Measurements from ENCODE around the gene SEPTIN11.

DNA sequence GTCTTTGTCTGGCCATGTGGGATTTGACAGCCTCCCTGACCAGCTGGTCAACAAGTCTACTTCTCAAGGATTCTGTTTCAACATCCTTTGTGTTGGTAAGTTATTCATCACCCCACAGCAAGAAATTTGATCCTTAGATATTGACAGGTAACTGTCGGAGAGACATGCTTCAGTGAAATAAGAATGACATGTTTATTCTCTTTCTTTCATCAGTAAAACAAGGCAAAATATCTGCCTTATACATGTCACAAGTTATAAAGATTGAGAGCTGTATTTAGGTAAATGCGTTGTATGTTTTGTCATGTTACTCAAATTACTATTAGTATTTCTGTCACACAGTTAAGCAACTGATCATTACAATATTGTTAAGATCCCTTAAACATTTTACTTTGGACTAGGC, 46.9 kb downstream of the SEPTIN11 start:
- TF ChIP-seq, protein P1, sequence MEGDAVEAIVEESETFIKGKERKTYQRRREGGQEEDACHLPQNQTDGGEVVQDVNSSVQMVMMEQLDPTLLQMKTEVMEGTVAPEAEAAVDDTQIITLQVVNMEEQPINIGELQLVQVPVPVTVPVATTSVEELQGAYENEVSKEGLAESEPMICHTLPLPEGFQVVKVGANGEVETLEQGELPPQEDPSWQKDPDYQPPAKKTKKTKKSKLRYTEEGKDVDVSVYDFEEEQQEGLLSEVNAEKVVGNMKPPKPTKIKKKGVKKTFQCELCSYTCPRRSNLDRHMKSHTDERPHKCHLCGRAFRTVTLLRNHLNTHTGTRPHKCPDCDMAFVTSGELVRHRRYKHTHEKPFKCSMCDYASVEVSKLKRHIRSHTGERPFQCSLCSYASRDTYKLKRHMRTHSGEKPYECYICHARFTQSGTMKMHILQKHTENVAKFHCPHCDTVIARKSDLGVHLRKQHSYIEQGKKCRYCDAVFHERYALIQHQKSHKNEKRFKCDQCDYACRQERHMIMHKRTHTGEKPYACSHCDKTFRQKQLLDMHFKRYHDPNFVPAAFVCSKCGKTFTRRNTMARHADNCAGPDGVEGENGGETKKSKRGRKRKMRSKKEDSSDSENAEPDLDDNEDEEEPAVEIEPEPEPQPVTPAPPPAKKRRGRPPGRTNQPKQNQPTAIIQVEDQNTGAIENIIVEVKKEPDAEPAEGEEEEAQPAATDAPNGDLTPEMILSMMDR (IDR thresholded peaks at IDR 0.05) = no peak
- no peak for TF ChIP-seq POLR2A (IDR thresholded peaks at IDR 0.05)
- no peak for TF ChIP-seq POLR2AphosphoS5 (IDR thresholded peaks at IDR 0.05; ENCODE audit: insufficient read depth in 1 of 2, low read depth in 1 of 2)
